Upper lobe of right lung (tissue), 1 donor: ENCODE data around the gene NAXE. TPM values are rescaled to one million over a fixed set of nuclear protein-coding genes. Genes with fewer than 3 reads are reported as not detected.
A peak's percentile ranks its signal among the peaks of the same experiment; 100 is the strongest.

ENCODE experiments used
- ATAC-seq: fragments of 200-7000 bp; cut with Tn5 transposase; one replicate; pipeline ENCODE4 v1.9.1; 2020; ENCODE audit warnings: mild to moderate bottlenecking, moderate library complexity
- DNase-seq: peaks from one replicate; pipeline ENCODE4 v3.0.0-alpha.2; 2020
- H3K27ac ChIP-seq: fragments of 200-600 bp; one replicate; pipeline ENCODE4 v1.8.0; 2022
- H3K27me3 ChIP-seq: fragments of 200-600 bp; one replicate; pipeline ENCODE4 v1.8.0; 2022; ENCODE audit warnings: mild to moderate bottlenecking
- H3K36me3 ChIP-seq: fragments of 200-600 bp; one replicate; pipeline ENCODE4 v1.8.0; 2022
- H3K4me1 ChIP-seq: fragments of 200-600 bp; one replicate; pipeline ENCODE4 v1.8.0; 2022
- H3K4me3 ChIP-seq: fragments of 200-600 bp; one replicate; pipeline ENCODE4 v1.8.0; 2022; ENCODE audit warnings: mild to moderate bottlenecking
- H3K9me3 ChIP-seq: fragments of 200-600 bp; one replicate; pipeline ENCODE4 v1.8.0; 2022
- CTCF ChIP-seq: fragments of 200-600 bp; IDR thresholded peaks from one replicate; pipeline ENCODE4 v1.8.0; 2022; ENCODE audit warnings: antibody characterized with exemption
- intact Hi-C: fragments of 100-400 bp; cut with DNase I; formaldehyde crosslinking; loops from one replicate; pipeline ENCODE4 v1.11.0; 2022
- total RNA-seq: library from RNA; stranded (reverse); fragmentation: NEBNext Ultra II Directional; extraction: Animal tissue kit (Norgen Biotek cat#: 25700); gene quantifications from one replicate; pipeline ENCODE4 v1.2.1, GENCODE V29; 2021
- donor health status: DM: no; HTN: yes; CAD: no; lungs with severe emphysema.

The NAXE gene
- total RNA-seq, 1 donor from 2014 or later, result 69.2 TPM

- intact Hi-C loops, result no loop called here
- DNase-seq, result no peak
- ATAC-seq, result no peak
Observed at GRCh38 chr1:156590326-156591180, 1.0 kb upstream of the NAXE start.

GRCh38 chr1:156591181-156591431 is 470 bp upstream of the NAXE start:
- intact Hi-C loops, result no loop called here
- peaks cover 29% of the 10 kb centered on the region for H3K36me3 ChIP-seq
- H3K27ac ChIP-seq, result peak overlapping the region; percentile 85
- DNase-seq (no peak), ATAC-seq (no peak)
- no peaks in the 10 kb centered on the region for H3K27me3 ChIP-seq
- H3K9me3 ChIP-seq, result no peaks in the 10 kb centered on the region
- H3K4me3 ChIP-seq, result peak overlapping the region; percentile 91
- no peak for TF ChIP-seq CTCF
- peaks cover 12% of the 10 kb centered on the region for H3K4me1 ChIP-seq

More at GRCh38 chr1:156590326-156591180, 1.0 kb upstream of the NAXE start:
- Histone ChIP-seq H3K4me1 (peaks cover 12% of the 10 kb centered on the region), H3K27me3 (no peaks in the 10 kb centered on the region), H3K27ac (peak overlapping the region; percentile 85), H3K4me3 (no peak overlapping the region), H3K36me3 (peaks cover 25% of the 10 kb centered on the region), H3K9me3 (no peaks in the 10 kb centered on the region)
- TF ChIP-seq CTCF, result no peak

GRCh38 chr1:156592158-156592909 is 758 bp downstream of the NAXE start:
- Histone ChIP-seq H3K36me3 (peaks cover 41% of the 10 kb centered on the region), H3K27ac (peak overlapping the region; percentile 85), H3K27me3 (no peaks in the 10 kb centered on the region), H3K4me1 (peaks cover 12% of the 10 kb centered on the region), H3K4me3 (peak overlapping the region; percentile 91), H3K9me3 (no peaks in the 10 kb centered on the region)
- TF ChIP-seq CTCF, result no peak
- DNase-seq (no peak), ATAC-seq (no peak)
- intact Hi-C loops, result no loop called here

GRCh38 chr1:156592910-156593660 is 1.5 kb downstream of the NAXE start:
- DNase-seq (no peak), ATAC-seq (no peak)
- intact Hi-C loops, result no loop called here
- H3K4me1 ChIP-seq, result peaks cover 12% of the 10 kb centered on the region
- H3K4me3 ChIP-seq, result no peak overlapping the region
- no peaks in the 10 kb centered on the region for H3K27me3 ChIP-seq
- no peak overlapping the region for H3K27ac ChIP-seq
- H3K9me3 ChIP-seq, result no peaks in the 10 kb centered on the region
- H3K36me3 ChIP-seq, result peaks cover 49% of the 10 kb centered on the region
- no peak for TF ChIP-seq CTCF

GRCh38 chr1:156593661-156593989 is 2.0 kb downstream of the NAXE start:
- TF ChIP-seq CTCF, result no peak
- intact Hi-C loops, result no loop called here
- H3K27ac ChIP-seq, result no peak overlapping the region
- H3K36me3 ChIP-seq, result peaks cover 53% of the 10 kb centered on the region
- DNase-seq, result no peak
- peaks cover 12% of the 10 kb centered on the region for H3K4me1 ChIP-seq
- no peak overlapping the region for H3K4me3 ChIP-seq
- no peak for ATAC-seq
- H3K27me3 ChIP-seq, result no peaks in the 10 kb centered on the region
- H3K9me3 ChIP-seq, result no peaks in the 10 kb centered on the region
